ENCODE measurements around the gene FANCE. TPM values are rescaled to one million over a fixed set of nuclear protein-coding genes. Genes with fewer than 3 reads are reported as not detected.

FANCE gene
- total RNA-seq, 1 experiment from 2014 or later = 16.1 TPM

DNA sequence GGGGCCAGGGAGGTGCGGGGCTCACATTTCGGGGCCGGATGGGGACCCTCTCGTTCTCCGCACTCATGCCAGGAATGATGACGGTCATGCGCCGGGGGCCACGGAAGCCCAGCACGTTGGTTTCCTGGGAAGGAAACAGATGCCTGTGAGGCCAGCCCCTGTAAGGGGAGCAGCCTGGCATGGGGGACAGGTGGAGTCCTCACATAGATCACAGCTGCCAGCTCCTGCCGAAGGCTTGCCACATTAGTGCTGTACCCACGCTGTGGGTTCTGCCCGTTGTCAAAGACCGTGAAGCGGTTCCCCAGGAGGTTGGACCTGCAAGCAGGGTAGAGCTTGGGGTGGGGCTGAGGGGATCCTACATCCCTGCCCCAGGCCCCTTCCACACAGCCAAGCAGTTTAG lies 51.4 kb downstream of the FANCE start:
- no peak overlapping the region for H3K9ac ChIP-seq (ENCODE audit: low read length)
- H3K9me3 ChIP-seq (ENCODE audit: control insufficient read depth in 1 of 2, insufficient read depth in 1 of 2, low read depth in 1 of 2, low read length in 2 of 2) = no peaks in the 10 kb centered on the region
- intact Hi-C loops (cut with micrococcal nuclease) = no loop called here
- no peak for DNase-seq (ENCODE audit: low read depth, low spot score)
- peaks cover 4 to 12% of the 10 kb centered on the region in 2 experiments; a peak in 3 of 4 replicates for H3K4me1 ChIP-seq (ENCODE audit: control insufficient read depth in 1 of 2, insufficient read depth in 2 of 2, low read length in 2 of 2)
- CTCF ChIA-PET = no interaction called here
- H2AFZ ChIP-seq (ENCODE audit: low read depth, low read length, poor library complexity, severe bottlenecking) = no peak overlapping the region
- POLR2A ChIA-PET = interaction anchor here (0.6 kb wide), 1 partner anchor 162 kb away, joined by 3 read pairs; no protein-coding TSS in a partner anchor
- no peaks in the 10 kb centered on the region for H3K9me2 ChIP-seq (ENCODE audit: insufficient read depth)
- H3K79me2 ChIP-seq (ENCODE audit: insufficient read depth, low read length) = no peaks in the 10 kb centered on the region
- no peak overlapping the region for H3K4me3 ChIP-seq (replicated peaks in 1 of 2; ENCODE audit: low read depth in 1 of 2, low read length in 2 of 2)
- TF ChIP-seq POLR2A (IDR thresholded peaks at IDR 0.05; ENCODE audit: borderline replicate concordance, extremely low read depth, insufficient read depth, insufficient read length) (no peak), EZH2 (IDR thresholded peaks at IDR 0.05) (no peak), EGR1 (IDR thresholded peaks at IDR 0.05; ENCODE audit: low read depth) (no peak), TCF7L2 (IDR thresholded peaks at IDR 0.05; ENCODE audit: borderline replicate concordance, extremely low read depth, insufficient read depth, insufficient read length) (no peak), SP1 (IDR thresholded peaks at IDR 0.05; ENCODE audit: low read depth) (no peak)
- ATAC-seq = no peak
- no peaks in the 10 kb centered on the region for H3K36me3 ChIP-seq (ENCODE audit: control insufficient read depth in 1 of 2, insufficient read depth in 2 of 2, low read length in 2 of 2)
- no peaks in the 10 kb centered on the region for H4K20me1 ChIP-seq (ENCODE audit: insufficient read depth)
- BruUV-seq (replicated peaks) = no TSS peak
- H3K4me2 ChIP-seq (ENCODE audit: low read length) = no peak overlapping the region
- no peak overlapping the region for H3K27ac ChIP-seq (ENCODE audit: low read depth, low read length)
- RAD21 ChIA-PET (ENCODE audit: low non-redundant PET in 1 of 2, low total read pairs in 2 of 2, uncharacterized antibody in 2 of 2, unreplicated experiment in 2 of 2) = no interaction called here
- H3K27me3 ChIP-seq (ENCODE audit: insufficient read depth, low read length) = no peaks in the 10 kb centered on the region

DNA sequence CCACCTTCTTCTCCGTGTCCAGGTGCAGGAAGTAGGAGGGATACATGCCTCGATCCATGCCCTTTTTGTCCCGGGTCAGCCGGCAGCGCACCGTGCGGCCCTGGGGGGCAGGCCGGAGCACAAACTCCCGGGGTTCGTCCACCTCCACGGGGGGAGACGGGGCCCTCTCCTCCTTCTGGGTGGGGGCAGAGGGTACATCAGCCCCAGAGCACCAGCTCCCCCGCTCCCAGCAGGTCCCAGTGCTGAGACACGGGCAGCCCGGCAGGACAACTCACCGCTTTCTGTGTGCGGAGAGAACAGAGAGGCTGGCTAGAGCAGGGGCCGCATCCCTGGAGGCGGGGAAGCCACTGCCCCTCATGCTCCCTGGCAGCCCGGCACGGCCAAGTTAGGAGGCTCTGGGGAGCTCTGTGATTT lies 53.9 kb downstream of the FANCE start:
- Histone ChIP-seq H3K9me2 (ENCODE audit: insufficient read depth) (no peaks in the 10 kb centered on the region), H3K27ac (ENCODE audit: low read depth, low read length) (no peak overlapping the region), H3K27me3 (ENCODE audit: insufficient read depth, low read length) (no peaks in the 10 kb centered on the region), H3K4me3 (replicated peaks in 1 of 2; ENCODE audit: low read depth in 1 of 2, low read length in 2 of 2) (no peak overlapping the region), H3K9ac (ENCODE audit: low read length) (no peak overlapping the region), H3K36me3 (ENCODE audit: control insufficient read depth in 1 of 2, insufficient read depth in 2 of 2, low read length in 2 of 2) (no peaks in the 10 kb centered on the region), H3K4me2 (ENCODE audit: low read length) (no peak overlapping the region), H3K9me3 (ENCODE audit: control insufficient read depth in 1 of 2, insufficient read depth in 1 of 2, low read depth in 1 of 2, low read length in 2 of 2) (no peaks in the 10 kb centered on the region), H3K79me2 (ENCODE audit: insufficient read depth, low read length) (no peaks in the 10 kb centered on the region), H2AFZ (ENCODE audit: low read depth, low read length, poor library complexity, severe bottlenecking) (no peak overlapping the region), H4K20me1 (ENCODE audit: insufficient read depth) (no peaks in the 10 kb centered on the region), H3K4me1 (ENCODE audit: control insufficient read depth in 1 of 2, insufficient read depth in 2 of 2, low read length in 2 of 2) (peaks cover 0 to under 1% of the 10 kb centered on the region in 2 experiments; a peak in 1 of 4 replicates)
- ATAC-seq = no peak
- no TSS peak for BruUV-seq (replicated peaks)
- POLR2A ChIA-PET = no interaction called here
- CTCF ChIA-PET = interaction anchor here (0.8 kb wide), 1 partner anchor 17 kb away, joined by 3 read pairs; no protein-coding TSS in a partner anchor
- RAD21 ChIA-PET (ENCODE audit: low non-redundant PET in 1 of 2, low total read pairs in 2 of 2, uncharacterized antibody in 2 of 2, unreplicated experiment in 2 of 2) = no interaction called here
- intact Hi-C loops (cut with micrococcal nuclease) = no loop called here
- DNase-seq (ENCODE audit: low read depth, low spot score) = no peak
- no peak for TF ChIP-seq POLR2AphosphoS5 (IDR thresholded peaks at IDR 0.05; ENCODE audit: low read depth, low read length)
- TF ChIP-seq, protein P1, sequence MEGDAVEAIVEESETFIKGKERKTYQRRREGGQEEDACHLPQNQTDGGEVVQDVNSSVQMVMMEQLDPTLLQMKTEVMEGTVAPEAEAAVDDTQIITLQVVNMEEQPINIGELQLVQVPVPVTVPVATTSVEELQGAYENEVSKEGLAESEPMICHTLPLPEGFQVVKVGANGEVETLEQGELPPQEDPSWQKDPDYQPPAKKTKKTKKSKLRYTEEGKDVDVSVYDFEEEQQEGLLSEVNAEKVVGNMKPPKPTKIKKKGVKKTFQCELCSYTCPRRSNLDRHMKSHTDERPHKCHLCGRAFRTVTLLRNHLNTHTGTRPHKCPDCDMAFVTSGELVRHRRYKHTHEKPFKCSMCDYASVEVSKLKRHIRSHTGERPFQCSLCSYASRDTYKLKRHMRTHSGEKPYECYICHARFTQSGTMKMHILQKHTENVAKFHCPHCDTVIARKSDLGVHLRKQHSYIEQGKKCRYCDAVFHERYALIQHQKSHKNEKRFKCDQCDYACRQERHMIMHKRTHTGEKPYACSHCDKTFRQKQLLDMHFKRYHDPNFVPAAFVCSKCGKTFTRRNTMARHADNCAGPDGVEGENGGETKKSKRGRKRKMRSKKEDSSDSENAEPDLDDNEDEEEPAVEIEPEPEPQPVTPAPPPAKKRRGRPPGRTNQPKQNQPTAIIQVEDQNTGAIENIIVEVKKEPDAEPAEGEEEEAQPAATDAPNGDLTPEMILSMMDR (IDR thresholded peaks at IDR 0.05 in 2 of 3, conservative IDR thresholded peaks at IDR 0.05 in 1 of 3; ENCODE audit: borderline replicate concordance in 1 of 3, insufficient read depth in 1 of 3, low read depth in 2 of 3, low read length in 2 of 3) = no peak
- TF ChIP-seq EZH2phosphoT487 (IDR thresholded peaks at IDR 0.05; ENCODE audit: borderline replicate concordance) = no peak
- TF ChIP-seq EGR1 (IDR thresholded peaks at IDR 0.05; ENCODE audit: low read depth) = no peak
- TF ChIP-seq, protein P2, sequence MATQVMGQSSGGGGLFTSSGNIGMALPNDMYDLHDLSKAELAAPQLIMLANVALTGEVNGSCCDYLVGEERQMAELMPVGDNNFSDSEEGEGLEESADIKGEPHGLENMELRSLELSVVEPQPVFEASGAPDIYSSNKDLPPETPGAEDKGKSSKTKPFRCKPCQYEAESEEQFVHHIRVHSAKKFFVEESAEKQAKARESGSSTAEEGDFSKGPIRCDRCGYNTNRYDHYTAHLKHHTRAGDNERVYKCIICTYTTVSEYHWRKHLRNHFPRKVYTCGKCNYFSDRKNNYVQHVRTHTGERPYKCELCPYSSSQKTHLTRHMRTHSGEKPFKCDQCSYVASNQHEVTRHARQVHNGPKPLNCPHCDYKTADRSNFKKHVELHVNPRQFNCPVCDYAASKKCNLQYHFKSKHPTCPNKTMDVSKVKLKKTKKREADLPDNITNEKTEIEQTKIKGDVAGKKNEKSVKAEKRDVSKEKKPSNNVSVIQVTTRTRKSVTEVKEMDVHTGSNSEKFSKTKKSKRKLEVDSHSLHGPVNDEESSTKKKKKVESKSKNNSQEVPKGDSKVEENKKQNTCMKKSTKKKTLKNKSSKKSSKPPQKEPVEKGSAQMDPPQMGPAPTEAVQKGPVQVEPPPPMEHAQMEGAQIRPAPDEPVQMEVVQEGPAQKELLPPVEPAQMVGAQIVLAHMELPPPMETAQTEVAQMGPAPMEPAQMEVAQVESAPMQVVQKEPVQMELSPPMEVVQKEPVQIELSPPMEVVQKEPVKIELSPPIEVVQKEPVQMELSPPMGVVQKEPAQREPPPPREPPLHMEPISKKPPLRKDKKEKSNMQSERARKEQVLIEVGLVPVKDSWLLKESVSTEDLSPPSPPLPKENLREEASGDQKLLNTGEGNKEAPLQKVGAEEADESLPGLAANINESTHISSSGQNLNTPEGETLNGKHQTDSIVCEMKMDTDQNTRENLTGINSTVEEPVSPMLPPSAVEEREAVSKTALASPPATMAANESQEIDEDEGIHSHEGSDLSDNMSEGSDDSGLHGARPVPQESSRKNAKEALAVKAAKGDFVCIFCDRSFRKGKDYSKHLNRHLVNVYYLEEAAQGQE (IDR thresholded peaks at IDR 0.05; ENCODE audit: low read depth) = no peak
- TF ChIP-seq, protein P3, sequence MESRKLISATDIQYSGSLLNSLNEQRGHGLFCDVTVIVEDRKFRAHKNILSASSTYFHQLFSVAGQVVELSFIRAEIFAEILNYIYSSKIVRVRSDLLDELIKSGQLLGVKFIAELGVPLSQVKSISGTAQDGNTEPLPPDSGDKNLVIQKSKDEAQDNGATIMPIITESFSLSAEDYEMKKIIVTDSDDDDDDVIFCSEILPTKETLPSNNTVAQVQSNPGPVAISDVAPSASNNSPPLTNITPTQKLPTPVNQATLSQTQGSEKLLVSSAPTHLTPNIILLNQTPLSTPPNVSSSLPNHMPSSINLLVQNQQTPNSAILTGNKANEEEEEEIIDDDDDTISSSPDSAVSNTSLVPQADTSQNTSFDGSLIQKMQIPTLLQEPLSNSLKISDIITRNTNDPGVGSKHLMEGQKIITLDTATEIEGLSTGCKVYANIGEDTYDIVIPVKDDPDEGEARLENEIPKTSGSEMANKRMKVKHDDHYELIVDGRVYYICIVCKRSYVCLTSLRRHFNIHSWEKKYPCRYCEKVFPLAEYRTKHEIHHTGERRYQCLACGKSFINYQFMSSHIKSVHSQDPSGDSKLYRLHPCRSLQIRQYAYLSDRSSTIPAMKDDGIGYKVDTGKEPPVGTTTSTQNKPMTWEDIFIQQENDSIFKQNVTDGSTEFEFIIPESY (IDR thresholded peaks at IDR 0.05; ENCODE audit: extremely low read depth, insufficient replicate concordance, low read length) = no peak
- TF ChIP-seq JUND (IDR thresholded peaks at IDR 0.05) = no peak
- TF ChIP-seq ZNF274 (IDR thresholded peaks at IDR 0.05; ENCODE audit: low read depth, low read length) = no peak
- no peak for TF ChIP-seq SIN3A (IDR thresholded peaks at IDR 0.05; ENCODE audit: low read depth)
- no peak for TF ChIP-seq POLR2A (IDR thresholded peaks at IDR 0.05; ENCODE audit: borderline replicate concordance, extremely low read depth, insufficient read depth, insufficient read length)

Data from HCT116 (cell line).